Panc1 (cell line): ENCODE results near the gene ADAM10. TPM values are rescaled to one million over a fixed set of nuclear protein-coding genes. Genes with fewer than 3 reads are reported as not detected.

ENCODE experiments used
- ATAC-seq: fragments of 200-7000 bp; cut with Tn5 transposase; 2 replicates; pipeline ENCODE4 v1.9.1; 2020; ENCODE audit warnings: mild to moderate bottlenecking, moderate library complexity
- BruUV-seq: library from RNA; stranded (reverse); fragments of 400-500 nt; replicated peaks from 2 replicates; lab custom pipeline; 2021; lab: Mats Ljungman, UMichigan
- CTCF ChIA-PET: fragments of 300-600 bp; sonication (Branson Sonifier 250); formaldehyde crosslinking; loops from one replicate; lab custom pipeline; 2022; ENCODE audit warnings: antibody characterized with exemption; lab: Charles Lee
- POLR2A ChIA-PET: fragments of 300-600 bp; sonication (Branson Sonifier 250); formaldehyde crosslinking; loops from one replicate; lab custom pipeline; 2022; ENCODE audit warnings: antibody characterized with exemption; lab: Charles Lee
- DNase-seq: peaks from one replicate; pipeline ENCODE4 v3.0.0-alpha.2; 2010; ENCODE audit warnings: low read depth, low spot score
- H3K27ac ChIP-seq: 2 replicates; pipeline ENCODE4 v1.5.1; 2011; ENCODE audit warnings: mild to moderate bottlenecking, low read length, inconsistent platforms
- H3K27me3 ChIP-seq: fragments of 200-500 bp; sonication (Bioruptor generic); 2 replicates; pipeline ENCODE4 v1.6.0; 2014; ENCODE audit warnings: low read length, inconsistent platforms; ENCODE audit not compliant: control insufficient read depth, insufficient read depth
- H3K36me3 ChIP-seq: fragments of 200-500 bp; sonication (Bioruptor generic); 2 replicates; pipeline ENCODE4 v1.5.1; 2014; ENCODE audit warnings: inconsistent platforms, mild to moderate bottlenecking, low read length, moderate library complexity; ENCODE audit not compliant: control insufficient read depth, insufficient read depth
- H3K4me1 ChIP-seq: 2 replicates; pipeline ENCODE4 v1.5.1; 2011; ENCODE audit warnings: inconsistent platforms, mild to moderate bottlenecking, low read length, moderate library complexity; ENCODE audit not compliant: control insufficient read depth, insufficient read depth
- H3K4me3 ChIP-seq, 2 experiments: 2 replicates each; pipeline ENCODE4 v1.5.1; 2011 to 2012; ENCODE audit warnings: low read depth in 2 of 2, low read length in 2 of 2, mild to moderate bottlenecking in 2 of 2, inconsistent platforms in 1 of 2, moderate library complexity in 1 of 2
- H3K9me3 ChIP-seq: fragments of 200-500 bp; sonication (Bioruptor generic); 2 replicates; pipeline ENCODE4 v1.5.1; 2014; ENCODE audit warnings: low read depth, mild to moderate bottlenecking, inconsistent platforms, low read length, moderate library complexity; ENCODE audit not compliant: control insufficient read depth, insufficient read depth
- POLR2AphosphoS5 ChIP-seq: IDR thresholded peaks from 2 replicates; pipeline ENCODE4 v1.6.1; 2012; ENCODE audit warnings: mild to moderate bottlenecking, low read depth, low read length, moderate library complexity
- SIN3A ChIP-seq: IDR thresholded peaks from 2 replicates; pipeline ENCODE4 v1.6.1; 2012; ENCODE audit warnings: low read depth, mild to moderate bottlenecking, low read length, moderate library complexity, borderline replicate concordance; ENCODE audit not compliant: insufficient read depth
- TCF7L2 ChIP-seq: IDR thresholded peaks from 2 replicates; pipeline ENCODE4 v1.6.1; 2011; ENCODE audit warnings: mild to moderate bottlenecking, low read depth, low read length, inconsistent platforms
- in situ Hi-C: cut with HindIII; loops from 2 replicates; pipeline ENCODE4 v1.10.0; 2016; ENCODE audit warnings: low sequenced_read_pairs, low pct_unique_long_range_greater_than_20kb
- intact Hi-C: fragments of 100-400 bp; cut with micrococcal nuclease; formaldehyde crosslinking; loops from one replicate; pipeline ENCODE4 v1.10.0; 2022; ENCODE audit not compliant: unreplicated experiment
- total RNA-seq: library from RNA; stranded (reverse); gene quantifications from one replicate; pipeline ENCODE4 v1.2.1, GENCODE V29; 2021; ENCODE audit not compliant: unreplicated experiment
- TF ChIP-seq, protein P1 (sequence below), 2 experiments: IDR thresholded peaks; 2 replicates each; pipeline ENCODE4 v1.6.1; 2011 to 2012; ENCODE audit warnings: low read depth in 2 of 2, control low read depth in 1 of 2, low read length in 1 of 2, mild to moderate bottlenecking in 1 of 2, moderate library complexity in 1 of 2; ENCODE audit not compliant: insufficient read depth in 1 of 2
- TF ChIP-seq, protein P2 (sequence below): fragments of 450-650 bp; IDR thresholded peaks from 2 replicates; pipeline ENCODE4 v1.5.1; 2017; ENCODE audit warnings: mild to moderate bottlenecking

ADAM10 gene
- total RNA-seq, 1 experiment from 2014 or later = 176 TPM

DNA sequence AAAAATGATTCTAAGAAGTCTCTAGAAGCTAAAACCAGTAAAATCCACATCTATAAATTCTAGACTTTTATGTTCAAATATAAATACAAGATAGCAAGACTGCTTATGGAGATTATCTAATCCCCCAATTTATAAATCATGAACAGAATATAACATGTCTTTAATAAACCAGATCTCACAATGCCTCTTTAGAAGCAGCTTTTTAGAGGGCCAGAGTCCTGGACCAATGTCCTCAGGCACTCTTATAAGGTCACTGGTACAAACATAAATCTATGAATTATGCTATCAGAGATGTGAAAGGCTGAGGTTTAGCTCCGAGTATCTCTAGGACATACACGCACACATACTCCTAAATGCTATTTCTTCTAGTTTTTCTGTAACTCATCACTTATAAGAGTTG, 78.3 kb downstream of the ADAM10 start:
- no TSS peak for BruUV-seq
- CTCF ChIA-PET = no interaction called here
- no peaks in the 10 kb centered on the region for H3K4me1 ChIP-seq
- POLR2A ChIA-PET = no interaction called here
- H3K36me3 ChIP-seq = no peaks in the 10 kb centered on the region
- no peaks in the 10 kb centered on the region for H3K9me3 ChIP-seq
- in situ Hi-C loops = no loop called here
- H3K4me3 ChIP-seq = no peak overlapping the region
- ATAC-seq (no peak), DNase-seq (no peak)
- H3K27me3 ChIP-seq = no peaks in the 10 kb centered on the region
- TF ChIP-seq, protein P1, sequence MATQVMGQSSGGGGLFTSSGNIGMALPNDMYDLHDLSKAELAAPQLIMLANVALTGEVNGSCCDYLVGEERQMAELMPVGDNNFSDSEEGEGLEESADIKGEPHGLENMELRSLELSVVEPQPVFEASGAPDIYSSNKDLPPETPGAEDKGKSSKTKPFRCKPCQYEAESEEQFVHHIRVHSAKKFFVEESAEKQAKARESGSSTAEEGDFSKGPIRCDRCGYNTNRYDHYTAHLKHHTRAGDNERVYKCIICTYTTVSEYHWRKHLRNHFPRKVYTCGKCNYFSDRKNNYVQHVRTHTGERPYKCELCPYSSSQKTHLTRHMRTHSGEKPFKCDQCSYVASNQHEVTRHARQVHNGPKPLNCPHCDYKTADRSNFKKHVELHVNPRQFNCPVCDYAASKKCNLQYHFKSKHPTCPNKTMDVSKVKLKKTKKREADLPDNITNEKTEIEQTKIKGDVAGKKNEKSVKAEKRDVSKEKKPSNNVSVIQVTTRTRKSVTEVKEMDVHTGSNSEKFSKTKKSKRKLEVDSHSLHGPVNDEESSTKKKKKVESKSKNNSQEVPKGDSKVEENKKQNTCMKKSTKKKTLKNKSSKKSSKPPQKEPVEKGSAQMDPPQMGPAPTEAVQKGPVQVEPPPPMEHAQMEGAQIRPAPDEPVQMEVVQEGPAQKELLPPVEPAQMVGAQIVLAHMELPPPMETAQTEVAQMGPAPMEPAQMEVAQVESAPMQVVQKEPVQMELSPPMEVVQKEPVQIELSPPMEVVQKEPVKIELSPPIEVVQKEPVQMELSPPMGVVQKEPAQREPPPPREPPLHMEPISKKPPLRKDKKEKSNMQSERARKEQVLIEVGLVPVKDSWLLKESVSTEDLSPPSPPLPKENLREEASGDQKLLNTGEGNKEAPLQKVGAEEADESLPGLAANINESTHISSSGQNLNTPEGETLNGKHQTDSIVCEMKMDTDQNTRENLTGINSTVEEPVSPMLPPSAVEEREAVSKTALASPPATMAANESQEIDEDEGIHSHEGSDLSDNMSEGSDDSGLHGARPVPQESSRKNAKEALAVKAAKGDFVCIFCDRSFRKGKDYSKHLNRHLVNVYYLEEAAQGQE (IDR thresholded peaks at IDR 0.05; ENCODE audit: insufficient read depth in 1 of 2, low read depth in 2 of 2, low read length in 1 of 2) = no peak
- no peak for TF ChIP-seq POLR2AphosphoS5
- TF ChIP-seq, protein P2, sequence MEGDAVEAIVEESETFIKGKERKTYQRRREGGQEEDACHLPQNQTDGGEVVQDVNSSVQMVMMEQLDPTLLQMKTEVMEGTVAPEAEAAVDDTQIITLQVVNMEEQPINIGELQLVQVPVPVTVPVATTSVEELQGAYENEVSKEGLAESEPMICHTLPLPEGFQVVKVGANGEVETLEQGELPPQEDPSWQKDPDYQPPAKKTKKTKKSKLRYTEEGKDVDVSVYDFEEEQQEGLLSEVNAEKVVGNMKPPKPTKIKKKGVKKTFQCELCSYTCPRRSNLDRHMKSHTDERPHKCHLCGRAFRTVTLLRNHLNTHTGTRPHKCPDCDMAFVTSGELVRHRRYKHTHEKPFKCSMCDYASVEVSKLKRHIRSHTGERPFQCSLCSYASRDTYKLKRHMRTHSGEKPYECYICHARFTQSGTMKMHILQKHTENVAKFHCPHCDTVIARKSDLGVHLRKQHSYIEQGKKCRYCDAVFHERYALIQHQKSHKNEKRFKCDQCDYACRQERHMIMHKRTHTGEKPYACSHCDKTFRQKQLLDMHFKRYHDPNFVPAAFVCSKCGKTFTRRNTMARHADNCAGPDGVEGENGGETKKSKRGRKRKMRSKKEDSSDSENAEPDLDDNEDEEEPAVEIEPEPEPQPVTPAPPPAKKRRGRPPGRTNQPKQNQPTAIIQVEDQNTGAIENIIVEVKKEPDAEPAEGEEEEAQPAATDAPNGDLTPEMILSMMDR = no peak
- no peak overlapping the region for H3K27ac ChIP-seq
- intact Hi-C loops = no loop called here

DNA sequence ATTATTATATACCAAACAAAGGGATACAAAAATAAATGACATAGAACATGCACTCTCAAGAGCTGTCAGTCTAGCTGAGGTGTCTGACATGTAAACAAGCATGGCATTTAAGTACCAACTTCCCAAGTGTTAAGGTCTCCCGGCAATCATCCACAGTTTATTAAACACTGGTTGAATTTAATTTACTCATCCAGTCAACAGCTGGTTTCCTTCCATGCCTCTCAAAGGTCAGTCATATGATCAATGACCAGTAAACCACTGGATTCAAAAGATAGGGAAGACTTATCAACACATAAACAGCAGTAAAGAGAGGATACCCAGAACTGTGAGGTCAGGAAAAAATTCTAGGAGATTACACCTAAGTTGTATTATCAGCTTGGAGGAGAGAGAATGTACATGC, 80.4 kb downstream of the ADAM10 start:
- Histone ChIP-seq H3K4me3 (no peak overlapping the region), H3K9me3 (no peaks in the 10 kb centered on the region), H3K4me1 (no peaks in the 10 kb centered on the region), H3K27ac (no peak overlapping the region), H3K27me3 (no peaks in the 10 kb centered on the region), H3K36me3 (no peaks in the 10 kb centered on the region; the same call in 1 of the 2 replicates)
- ChIA-PET POLR2A (no interaction called here), CTCF (interaction anchor here (0.5 kb wide), 1 partner anchor 102 kb away, joined by 3 read pairs; the partner anchor contains the start of gene MINDY2)
- DNase-seq (no peak), ATAC-seq (no peak)
- in situ Hi-C loops = no loop called here
- TF ChIP-seq SIN3A (no peak), POLR2AphosphoS5 (no peak), TCF7L2 (no peak)
- TF ChIP-seq, protein P2 = no peak
- TF ChIP-seq, protein P1 (IDR thresholded peaks at IDR 0.05; ENCODE audit: insufficient read depth in 1 of 2, low read depth in 2 of 2, low read length in 1 of 2) = no peak
- no TSS peak for BruUV-seq
- intact Hi-C loops = no loop called here
